HEK293 (cell line): ENCODE data around the gene CAV1.

Source experiments
- ATF2 ChIP-seq: fragments of 450-650 bp; formaldehyde crosslinking; IDR thresholded peaks from 2 replicates; pipeline ENCODE4 v1.5.1; 2016; ENCODE audit warnings: missing biosample characterization, missing genetic modification characterization, low read depth
- GLIS2 ChIP-seq: fragments of 450-650 bp; formaldehyde crosslinking; IDR thresholded peaks from 2 replicates; pipeline ENCODE4 v1.5.1; 2016; ENCODE audit warnings: missing biosample characterization, missing genetic modification characterization
- IKZF3 ChIP-seq: fragments of 450-650 bp; IDR thresholded peaks from 2 replicates; pipeline ENCODE4 v1.5.0; 2018; ENCODE audit warnings: missing biosample characterization, mild to moderate bottlenecking, missing genetic modification characterization, moderate library complexity
- KLF16 ChIP-seq: fragments of 450-650 bp; formaldehyde crosslinking; IDR thresholded peaks from 2 replicates; pipeline ENCODE4 v1.5.1; 2017; ENCODE audit warnings: missing biosample characterization, missing genetic modification characterization
- KLF7 ChIP-seq: fragments of 450-650 bp; formaldehyde crosslinking; IDR thresholded peaks from 2 replicates; pipeline ENCODE4 v1.5.1; 2016; ENCODE audit warnings: missing biosample characterization, missing genetic modification characterization, borderline replicate concordance
- KLF8 ChIP-seq: fragments of 450-650 bp; formaldehyde crosslinking; IDR thresholded peaks from 2 replicates; pipeline ENCODE4 v1.5.1; 2016; ENCODE audit warnings: missing biosample characterization, missing genetic modification characterization
- KLF9 ChIP-seq: fragments of 450-650 bp; formaldehyde crosslinking; IDR thresholded peaks from 2 replicates; pipeline ENCODE4 v1.5.1; 2016; ENCODE audit warnings: missing biosample characterization, missing genetic modification characterization, low read depth
- OVOL3 ChIP-seq: fragments of 450-650 bp; formaldehyde crosslinking; IDR thresholded peaks from 2 replicates; pipeline ENCODE4 v1.5.1; 2016; ENCODE audit warnings: missing biosample characterization, missing genetic modification characterization
- PRDM10 ChIP-seq: fragments of 450-650 bp; formaldehyde crosslinking; IDR thresholded peaks from 2 replicates; pipeline ENCODE4 v1.5.1; 2016; ENCODE audit warnings: missing biosample characterization, missing genetic modification characterization
- SP3 ChIP-seq: fragments of 450-650 bp; formaldehyde crosslinking; IDR thresholded peaks from 2 replicates; pipeline ENCODE4 v1.5.1; 2016; ENCODE audit warnings: missing biosample characterization, missing genetic modification characterization
- YY1 ChIP-seq: fragments of 450-650 bp; formaldehyde crosslinking; IDR thresholded peaks from 2 replicates; pipeline ENCODE4 v1.5.1; 2018; ENCODE audit warnings: missing biosample characterization, missing genetic modification characterization
- ZBTB26 ChIP-seq: fragments of 450-650 bp; formaldehyde crosslinking; optimal IDR thresholded peaks from 2 replicates; pipeline ENCODE3; 2016; ENCODE audit warnings: missing biosample characterization, mild to moderate bottlenecking, missing genetic modification characterization
- ZBTB44 ChIP-seq: fragments of 450-650 bp; IDR thresholded peaks from 2 replicates; pipeline ENCODE4 v1.5.1; 2018; ENCODE audit warnings: missing biosample characterization, mild to moderate bottlenecking, missing genetic modification characterization
- ZBTB48 ChIP-seq: fragments of 450-650 bp; formaldehyde crosslinking; IDR thresholded peaks from 2 replicates; pipeline ENCODE4 v1.5.1; 2016; ENCODE audit warnings: missing biosample characterization, missing genetic modification characterization
- ZBTB7A ChIP-seq: fragments of 450-650 bp; formaldehyde crosslinking; IDR thresholded peaks from 2 replicates; pipeline ENCODE4 v1.5.1; 2016; ENCODE audit warnings: low read depth, missing biosample characterization, missing genetic modification characterization
- ZEB2 ChIP-seq: fragments of 450-650 bp; formaldehyde crosslinking; IDR thresholded peaks from 2 replicates; pipeline ENCODE4 v1.5.1; 2016; ENCODE audit warnings: missing biosample characterization, missing genetic modification characterization
- ZFHX2 ChIP-seq: fragments of 450-650 bp; formaldehyde crosslinking; conservative IDR thresholded peaks from 2 replicates; pipeline ENCODE4 v1.5.1; 2016; ENCODE audit warnings: missing biosample characterization, missing genetic modification characterization
- ZIC2 ChIP-seq: fragments of 450-650 bp; formaldehyde crosslinking; IDR thresholded peaks from 2 replicates; pipeline ENCODE4 v1.5.1; 2016; ENCODE audit warnings: missing biosample characterization, missing genetic modification characterization
- ZNF121 ChIP-seq: fragments of 450-650 bp; formaldehyde crosslinking; IDR thresholded peaks from 2 replicates; pipeline ENCODE4 v1.5.1; 2016; ENCODE audit warnings: missing biosample characterization, missing genetic modification characterization
- ZNF2 ChIP-seq: fragments of 450-650 bp; formaldehyde crosslinking; IDR thresholded peaks from 2 replicates; pipeline ENCODE4 v1.5.1; 2016; ENCODE audit warnings: missing biosample characterization, missing genetic modification characterization
- ZNF223 ChIP-seq: fragments of 450-650 bp; formaldehyde crosslinking; IDR thresholded peaks from 2 replicates; pipeline ENCODE4 v1.5.1; 2016; ENCODE audit warnings: missing biosample characterization, missing genetic modification characterization
- ZNF24 ChIP-seq: fragments of 450-650 bp; formaldehyde crosslinking; IDR thresholded peaks from 2 replicates; pipeline ENCODE4 v1.5.1; 2016; ENCODE audit warnings: missing biosample characterization, missing genetic modification characterization
- ZNF324 ChIP-seq: fragments of 450-650 bp; formaldehyde crosslinking; IDR thresholded peaks from 2 replicates; pipeline ENCODE4 v1.5.1; 2016; ENCODE audit warnings: missing biosample characterization, missing genetic modification characterization
- ZNF366 ChIP-seq: fragments of 450-650 bp; formaldehyde crosslinking; conservative IDR thresholded peaks from 2 replicates; pipeline ENCODE4 v1.5.1; 2016; ENCODE audit warnings: missing biosample characterization, missing genetic modification characterization
- ZNF449 ChIP-seq: fragments of 450-650 bp; formaldehyde crosslinking; IDR thresholded peaks from 2 replicates; pipeline ENCODE4 v1.5.1; 2017; ENCODE audit warnings: missing biosample characterization, mild to moderate bottlenecking, missing genetic modification characterization, moderate library complexity
- ZNF600 ChIP-seq: fragments of 450-650 bp; formaldehyde crosslinking; IDR thresholded peaks from 2 replicates; pipeline ENCODE4 v1.5.1; 2016; ENCODE audit warnings: missing biosample characterization, missing genetic modification characterization
- ZNF707 ChIP-seq: fragments of 450-650 bp; formaldehyde crosslinking; IDR thresholded peaks from 2 replicates; pipeline ENCODE4 v1.5.1; 2016; ENCODE audit warnings: missing biosample characterization, missing genetic modification characterization
- ZNF777 ChIP-seq: fragments of 450-650 bp; formaldehyde crosslinking; IDR thresholded peaks from 2 replicates; pipeline ENCODE4 v1.5.1; 2017; ENCODE audit warnings: missing biosample characterization, missing genetic modification characterization, borderline replicate concordance
- ZSCAN30 ChIP-seq: fragments of 450-650 bp; IDR thresholded peaks from 2 replicates; pipeline ENCODE4 v1.5.1; 2018; ENCODE audit warnings: missing biosample characterization, mild to moderate bottlenecking, missing genetic modification characterization, moderate library complexity

CAV1 gene

GRCh38 chr7:116499168-116500077 lies 25.4 kb upstream of the CAV1 start, which contains the start of gene CAV2 (continued):
- TF ChIP-seq PRDM10 (tag by site-specific recombination) (peak; percentile 89), YY1 (tag by site-specific recombination) (peak; percentile 39; the same call in 1 of the 2 replicates), KLF8 (tag by site-specific recombination) (peak; percentile 63), ZIC2 (peak; percentile 97), SP3 (tag by site-specific recombination) (peak; percentile 64), ZEB2 (tag by site-specific recombination) (peak; percentile 35), IKZF3 (tag by site-specific recombination) (peak; percentile 38; the same call in 1 of the 2 replicates), KLF9 (tag by site-specific recombination) (peak; percentile 14), KLF7 (tag by site-specific recombination) (peak; percentile 51; the same call in 1 of the 2 replicates), ZNF121 (no peak), GLIS2 (tag by site-specific recombination) (peak; percentile 81), ZNF777 (tag by site-specific recombination) (peak; percentile 96), ZFHX2 (tag by site-specific recombination) (peak; percentile 44; the same call in 1 of the 2 replicates), ZNF366 (peak; percentile 46; the same call in 1 of the 2 replicates), ZNF707 (tag by site-specific recombination) (no peak), ZNF223 (tag by site-specific recombination) (0 out of 2 replicates have a peak, but pooled peaks have one; percentile 16), OVOL3 (no peak), ZSCAN30 (no peak; the same call in none of the 2 replicates), ZBTB26 (tag by site-specific recombination) (peak; percentile 74), ZNF324 (0 out of 2 replicates have a peak, but pooled peaks have one; percentile 44), ZNF600 (peak; percentile 48; the same call in 1 of the 2 replicates), ZBTB44 (tag by site-specific recombination) (no peak), KLF16 (tag by site-specific recombination) (peak; percentile 50), ZBTB48 (tag by site-specific recombination) (0 out of 2 replicates have a peak, but pooled peaks have one; percentile 32), ZNF2 (tag by site-specific recombination) (no peak), ATF2 (tag by site-specific recombination) (no peak), ZNF24 (0 out of 2 replicates have a peak, but pooled peaks have one; percentile 31), ZNF449 (peak; percentile 67), ZBTB7A (tag by site-specific recombination) (peak; percentile 57; the same call in 1 of the 2 replicates)
